K562 (cell line): Measurements from ENCODE around the gene KIAA0513. TPM values are rescaled to one million over a fixed set of nuclear protein-coding genes. Genes with fewer than 3 reads are reported as not detected.

ENCODE experiments used
- ATAC-seq: fragments of 200-7000 bp; cut with Tn5 transposase; 3 replicates; pipeline ENCODE4 v1.9.1; 2020; ENCODE audit warnings: moderate library complexity
- BruUV-seq: library from RNA; stranded (reverse); fragments of 400-500 nt; replicated peaks from 2 replicates; lab custom pipeline; 2021; lab: Mats Ljungman, UMichigan
- CTCF ChIA-PET: fragments of 300-600 bp; formaldehyde crosslinking; extraction: SDS; loops from one replicate; lab custom pipeline; 2021; ENCODE audit warnings: low intra/inter-chr PET ratio; lab: Yijun Ruan, JAX
- POLR2A ChIA-PET: fragments of 300-600, 350-650 bp; sonication (Branson Sonifier 250); formaldehyde crosslinking; extraction: SDS; loops from one replicate; lab custom pipeline; 2021; ENCODE audit warnings: antibody characterized with exemption, inconsistent platforms; lab: Yijun Ruan, JAX
- DNase-seq, 4 experiments: peaks; one replicate each; pipeline versions ENCODE4 v3.0.0 to v3.0.0-alpha.2; 2011 to 2018; ENCODE audit warnings: low spot score in 3 of 4, mixed read lengths in 3 of 4; ENCODE audit errors: extremely low read depth in 1 of 4
- FAIRE-seq: peaks from 2 replicates; lab custom pipeline; 2011; peaks lifted over from hg19 to GRCh38; lab: Jason Lieb, UNC
- H2AFZ ChIP-seq: 2 replicates; pipeline ENCODE4 v1.6.0; 2011; ENCODE audit warnings: low read depth, low read length, control low read depth, inconsistent platforms
- H3K27ac ChIP-seq: fragments of 200-600 bp; 3 replicates; pipeline ENCODE4 v1.8.0; 2011; ENCODE audit warnings: low read depth, mild to moderate bottlenecking, control low read depth, inconsistent platforms, low read length, moderate library complexity, mixed read lengths; ENCODE audit errors: extremely low read depth
- H3K27me3 ChIP-seq, 2 experiments: fragments of 300-600 bp in 1 of 2; 2 replicates in 1 of 2; 3 replicates in 1 of 2; pipeline versions ENCODE4 v1.6.0 to v1.8.0; 2011; ENCODE audit warnings: inconsistent platforms in 2 of 2, low read length in 2 of 2, mild to moderate bottlenecking in 1 of 2, mixed read lengths in 1 of 2, moderate library complexity in 1 of 2; ENCODE audit not compliant: control insufficient read depth in 2 of 2, insufficient read depth in 2 of 2
- H3K36me3 ChIP-seq: fragments of 300-600 bp; 3 replicates; pipeline ENCODE4 v1.8.0; 2011; ENCODE audit warnings: mild to moderate bottlenecking, low read length, inconsistent platforms; ENCODE audit not compliant: control insufficient read depth, insufficient read depth
- H3K4me1 ChIP-seq, 2 experiments: fragments of 200-600 bp in 1 of 2; replicated peaks in 1 of 2; 2 replicates in 1 of 2; 3 replicates in 1 of 2; pipeline versions ENCODE4 v1.5.1 to v1.8.0; 2011; ENCODE audit warnings: inconsistent platforms in 2 of 2, low read length in 2 of 2, mild to moderate bottlenecking in 1 of 2, mixed read lengths in 1 of 2, moderate library complexity in 1 of 2; ENCODE audit not compliant: control insufficient read depth in 2 of 2, insufficient read depth in 2 of 2
- H3K4me2 ChIP-seq: 2 replicates; pipeline ENCODE4 v1.6.1; 2011; ENCODE audit warnings: low read length, control low read depth, inconsistent platforms, mixed read lengths; ENCODE audit not compliant: insufficient read depth
- H3K4me3 ChIP-seq: fragments of 200-600 bp; sonication (generic), shearing (Covaris generic); 2 replicates; pipeline ENCODE4 v1.5.1; 2016; ENCODE audit warnings: control low read depth, inconsistent platforms
- H3K79me2 ChIP-seq: fragments of 200-600 bp; 3 replicates; pipeline ENCODE4 v1.8.0; 2011; ENCODE audit warnings: low read length, inconsistent platforms; ENCODE audit not compliant: control insufficient read depth, insufficient read depth
- H3K9ac ChIP-seq, 2 experiments: 2 replicates each; pipeline versions ENCODE4 v1.6.0 to v1.6.1; 2011; ENCODE audit warnings: low read depth in 2 of 2, low read length in 2 of 2, control low read depth in 1 of 2, inconsistent platforms in 1 of 2, mild to moderate bottlenecking in 1 of 2, mixed read lengths in 1 of 2; ENCODE audit not compliant: insufficient read depth in 1 of 2
- H3K9me1 ChIP-seq: one replicate; pipeline ENCODE4 v1.6.0; 2011; ENCODE audit warnings: inconsistent platforms, mild to moderate bottlenecking, low read length, moderate library complexity; ENCODE audit not compliant: control insufficient read depth, insufficient read depth
- H3K9me3 ChIP-seq: replicated peaks from 2 replicates; pipeline ENCODE4 v1.5.1; 2011; ENCODE audit warnings: low read depth, low read length, inconsistent platforms; ENCODE audit not compliant: control insufficient read depth, insufficient read depth
- H4K20me1 ChIP-seq: replicated peaks from 2 replicates; pipeline ENCODE4 v1.6.1; 2011; ENCODE audit warnings: low read length, inconsistent platforms, mixed read lengths; ENCODE audit not compliant: control insufficient read depth, insufficient read depth
- BRF2 ChIP-seq: IDR thresholded peaks from 3 replicates; pipeline ENCODE4 v1.6.1; 2011; ENCODE audit warnings: borderline replicate concordance, mild to moderate bottlenecking; ENCODE audit not compliant: insufficient read length, insufficient read depth
- CREM ChIP-seq: IDR thresholded peaks from 2 replicates; pipeline ENCODE4 v1.6.1; 2014; ENCODE audit warnings: antibody characterized with exemption, low read depth
- HDAC6 ChIP-seq: IDR thresholded peaks from 2 replicates; pipeline ENCODE4 v1.6.1; 2012; ENCODE audit warnings: low read depth, mild to moderate bottlenecking, control low read depth, inconsistent platforms, low read length, moderate library complexity
- KLF10 ChIP-seq: fragments of 250-450 bp; sonication (Bioruptor Pico); IDR thresholded peaks from 2 replicates; pipeline ENCODE4 v1.6.1; 2021; ENCODE audit warnings: matching md5 sums
- RBM34 ChIP-seq: fragments of 200-400 bp; formaldehyde crosslinking; IDR thresholded peaks from 2 replicates; pipeline ENCODE4 v1.6.1; 2018; ENCODE audit warnings: low read length, borderline replicate concordance; ENCODE audit not compliant: insufficient read depth
- THRAP3 ChIP-seq: fragments of 450-650 bp; IDR thresholded peaks from 2 replicates; pipeline ENCODE4 v1.6.1; 2016; ENCODE audit warnings: mild to moderate bottlenecking, inconsistent platforms, borderline replicate concordance
- ZBTB11 ChIP-seq, 3 experiments: fragments of 200-800 bp in 1 of 3; fragments of 250-450 bp in 1 of 3; fragments of 450-650 bp in 1 of 3; sonication (Bioruptor Pico) in 1 of 3; sonication (Bioruptor generic) in 1 of 3; formaldehyde crosslinking in 1 of 3; IDR thresholded peaks; 2 replicates each; pipeline versions ENCODE4 v1.6.1 to v1.8.0; 2016 to 2022; ENCODE audit warnings: mild to moderate bottlenecking in 2 of 3, missing genetic modification characterization in 2 of 3, missing compliant biosample characterization in 1 of 3, moderate library complexity in 1 of 3
- ZBTB12 ChIP-seq: fragments of 250-450 bp; sonication (Bioruptor Pico); IDR thresholded peaks from 2 replicates; pipeline ENCODE4 v1.4.0; 2020
- ZKSCAN8 ChIP-seq: fragments of 200-800 bp; sonication (Bioruptor generic); IDR thresholded peaks from 2 replicates; pipeline ENCODE4 v1.6.1; 2016; ENCODE audit warnings: missing genetic modification characterization, missing compliant biosample characterization
- ZNF584 ChIP-seq: fragments of 200-800 bp; sonication (Bioruptor generic); IDR thresholded peaks from 2 replicates; pipeline ENCODE4 v1.6.1; 2016; ENCODE audit warnings: low read depth, mild to moderate bottlenecking, missing genetic modification characterization, missing compliant biosample characterization
- ZNF707 ChIP-seq: fragments of 250-450 bp; sonication (Bioruptor Pico); conservative IDR thresholded peaks from 2 replicates; pipeline ENCODE4 v1.8.0; 2022; ENCODE audit warnings: inconsistent platforms, mild to moderate bottlenecking, moderate library complexity
- WGBS: fragments of 100-300 bp; shearing (Covaris generic); methylation state at CpG from one replicate; pipeline ENCODE4 v1.1.6; 2016; ENCODE audit warnings: low coverage, mixed read lengths; ENCODE audit not compliant: insufficient coverage; ENCODE audit errors: missing lambda C conversion rate; 5-methylcytosine and 5-hydroxymethylcytosine counted together
- in situ Hi-C: fragments of 300-500 bp; cut with MboI; formaldehyde crosslinking; loops from 4 replicates; pipeline ENCODE4 v1.15.0; 2018; ENCODE audit warnings: inconsistent platforms, mixed read lengths
- intact Hi-C: fragments of 100-400 bp; cut with micrococcal nuclease; formaldehyde crosslinking; loops from 2 replicates; pipeline ENCODE4 v1.14.2; 2022
- polyA plus RNA-seq, 8 experiments: library from polyadenylated mRNA; depleted of rRNA in 4 of 8; stranded (reverse) in 5 of 8; unstranded in 3 of 8; fragments of >200 nt; fragmentation: Nextera tagmentation in 2 of 8; fragmentation: Illumina TruSeq in 1 of 8; extraction: Ambion mirVana in 2 of 8; extraction: Trizol in 1 of 8; gene quantifications; 2 replicates each; pipeline versions ENCODE4 v1.2.1 to v1.2.3, GENCODE V29; 2011 to 2014; ENCODE audit warnings: inconsistent platforms in 1 of 8, missing spikeins in 1 of 8
- total RNA-seq, 7 experiments: library from RNA; depleted of rRNA in 6 of 7; stranded (reverse); fragments of >200 nt in 6 of 7; fragmentation: Illumina TruSeq in 2 of 7; extraction: Trizol in 2 of 7; gene quantifications; 2 replicates each; pipeline versions ENCODE4 v1.2.1 to v1.2.3, GENCODE V29; 2011 to 2021; ENCODE audit warnings: low replicate concordance in 1 of 7

Gene KIAA0513
- total and polyA plus RNA-seq, 9 of the 15 experiments (the other 6 are each of a cell fraction or from before 2014, with no cell fraction given), result 0.18 to 13.7 (median 10.2) TPM

- TF ChIP-seq ZNF584, result no peak
- TF ChIP-seq KLF10, result no peak
- no peak for TF ChIP-seq THRAP3
- no peak for TF ChIP-seq HDAC6
- no peak for TF ChIP-seq ZNF707 (CRISPR knock-in tag)
- no peak for TF ChIP-seq BRF2
These were observed 27.4 kb downstream of the KIAA0513 start (continued) for GRCh38 chr16:85054948-85055492.

- 0 out of 2 replicates have a peak, but pooled peaks cover 2% of the 10 kb centered on the region for H3K9me3 ChIP-seq
- CTCF ChIA-PET, result interaction anchor here (0.9 to 1.4 kb wide), 3 partner anchors 31 to 54 kb away, joined by 3 to 5 read pairs (median 3); no protein-coding TSS in a partner anchor
- ATAC-seq (peak; percentile 73), FAIRE-seq (peak; percentile 96), DNase-seq (peak in 3 of 4 experiments; percentile 39 to 83 (median 58))
- no peaks in the 10 kb centered on the region for H3K27me3 ChIP-seq
- POLR2A ChIA-PET, result interaction anchor here (0.6 to 3.2 kb wide), 10 partner anchors 9 to 508 kb away, joined by 3 to 19 read pairs (median 4); no protein-coding TSS in a partner anchor
- no peaks in the 10 kb centered on the region for H4K20me1 ChIP-seq
- 7% methylated on average over 14 of the region's 14 CpGs for WGBS
- intact Hi-C loops (loop anchor here (2.0 to 5.0 kb wide), 3 partner anchors 27 to 73 kb away; no protein-coding TSS in a partner anchor), in situ Hi-C loops (no loop called here)
- peaks cover 22% of the 10 kb centered on the region; the same call in 2 of the 3 replicates for H3K79me2 ChIP-seq
- peak overlapping the region; percentile 54 for H2AFZ ChIP-seq
- no peaks in the 10 kb centered on the region for H3K9me1 ChIP-seq
- H3K27ac ChIP-seq, result peak overlapping the region; percentile 67
- peak overlapping the region; percentile 44 to 66 for H3K9ac ChIP-seq
- H3K4me3 ChIP-seq, result peak overlapping the region; percentile 3; the same call in 1 of the 2 replicates
- H3K4me1 ChIP-seq, result peaks cover 37 to 43% of the 10 kb centered on the region in 2 experiments
- peaks cover 21% of the 10 kb centered on the region for H3K36me3 ChIP-seq
- no TSS peak for BruUV-seq
- peak overlapping the region; percentile 77 for H3K4me2 ChIP-seq
- TF ChIP-seq ZKSCAN8 (no peak), ZBTB11 (CRISPR knock-in tag; IDR thresholded peaks at IDR 0.05) (no peak; a peak in 1 of 6 replicates), ZBTB12 (peak; percentile 49; the same call in 1 of the 2 replicates), RBM34 (no peak), CREM (peak; percentile 79)
These were observed 28.1 kb downstream of the KIAA0513 start for GRCh38 chr16:85055493-85056210.
